NCI-H2029 (cell line): ENCODE measurements around the gene RGL1.
"Not testable (repeated sequence)": the region's sequence is repeated elsewhere in the genome, so short reads cannot be mapped to it uniquely, and the experiment has no call there.

Experiments used
- DNase-seq: peaks from one replicate; lab custom pipeline; 2025; lab: John Stamatoyannopoulos, UW

The RGL1 gene

DNA sequence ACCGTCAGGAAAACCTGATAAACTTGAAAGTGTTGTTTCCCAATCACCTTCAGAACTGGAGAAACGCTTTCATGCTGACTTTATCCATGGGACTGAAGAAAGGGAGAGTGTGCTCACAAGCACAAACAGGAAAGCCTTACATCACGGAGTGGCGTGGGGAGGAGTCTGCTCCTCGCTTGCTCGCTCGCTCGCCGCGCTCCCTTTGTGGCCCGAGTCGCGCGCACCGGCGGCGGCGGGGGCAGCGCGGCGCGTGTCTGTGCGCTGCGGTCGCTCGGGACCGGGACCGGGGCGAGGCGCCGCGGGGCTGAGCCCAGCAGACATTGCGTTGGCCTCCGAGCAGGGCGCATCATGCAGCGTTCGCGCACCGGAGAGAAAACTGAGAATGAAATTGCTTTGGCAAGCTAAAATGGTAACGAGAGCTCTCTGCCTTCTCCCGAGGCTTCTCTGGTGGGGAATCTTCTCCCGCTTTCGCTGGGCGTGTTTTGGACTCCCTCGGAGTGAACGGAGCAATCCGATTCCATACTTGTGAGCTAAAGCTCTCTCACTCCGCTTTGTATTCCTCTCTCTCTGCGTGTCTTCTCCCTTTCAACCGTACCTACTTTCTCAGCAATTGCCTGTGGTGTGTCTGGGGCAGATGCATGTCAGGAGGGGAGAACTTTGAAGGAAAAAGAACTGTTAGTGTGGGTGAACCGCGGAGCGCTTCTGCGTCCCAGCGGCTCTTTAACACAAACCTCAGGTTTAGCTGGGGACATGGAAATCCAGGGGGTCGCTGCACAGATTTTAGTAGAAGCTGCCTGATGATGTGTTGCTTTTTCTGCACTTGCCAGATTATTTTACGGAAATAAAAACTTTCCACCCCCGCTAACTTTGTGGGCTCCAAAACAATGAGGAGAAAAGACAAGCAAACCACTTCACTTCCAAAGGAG lies at the start of gene RGL1:
RGL1 (plus strand) TSS at position 205 of the 926 bp plus-strand sequence; CDS start at position 383, 178 bp downstream.
- no peak for DNase-seq

DNA sequence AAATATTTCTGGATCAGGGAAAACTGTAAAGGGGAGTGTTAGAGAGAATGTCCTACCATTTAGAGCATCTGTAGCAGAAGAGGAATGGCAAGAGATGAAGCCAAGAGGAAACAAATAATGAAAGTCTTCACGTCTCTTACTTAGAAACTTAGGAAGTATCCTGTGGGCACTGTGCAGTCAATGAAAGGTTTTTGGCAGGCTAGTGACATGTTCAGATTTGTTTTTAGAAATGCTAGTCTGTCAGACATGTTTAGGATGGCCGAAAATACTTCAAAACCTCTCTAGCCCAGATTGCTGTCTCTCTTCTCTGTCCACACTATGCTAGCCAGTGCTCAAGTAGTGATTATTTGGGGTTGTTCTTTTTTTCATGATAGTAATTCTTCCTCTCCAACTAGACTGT lies 48.6 kb upstream of the RGL1 start:
- DNase-seq, result no peak

DNA sequence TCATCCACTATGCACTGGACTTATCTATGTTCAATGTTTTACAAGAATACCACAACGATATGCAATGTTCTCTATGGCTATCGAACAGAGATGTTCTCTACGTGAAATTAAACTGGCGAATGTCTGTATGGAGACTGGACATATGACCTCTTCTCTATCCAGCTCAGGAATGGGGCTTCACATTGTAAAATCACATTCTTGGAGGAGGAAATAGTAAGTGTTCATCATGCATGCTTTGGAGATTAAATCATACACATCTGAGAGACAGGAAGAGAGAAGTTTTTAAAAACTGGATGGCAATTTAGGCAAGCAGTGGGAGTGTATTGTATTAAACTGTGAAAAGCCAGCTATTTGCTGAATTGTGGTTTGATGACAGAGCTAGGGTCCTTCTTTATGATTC lies 47.9 kb upstream of the RGL1 start:
- DNase-seq, result no peak

DNA sequence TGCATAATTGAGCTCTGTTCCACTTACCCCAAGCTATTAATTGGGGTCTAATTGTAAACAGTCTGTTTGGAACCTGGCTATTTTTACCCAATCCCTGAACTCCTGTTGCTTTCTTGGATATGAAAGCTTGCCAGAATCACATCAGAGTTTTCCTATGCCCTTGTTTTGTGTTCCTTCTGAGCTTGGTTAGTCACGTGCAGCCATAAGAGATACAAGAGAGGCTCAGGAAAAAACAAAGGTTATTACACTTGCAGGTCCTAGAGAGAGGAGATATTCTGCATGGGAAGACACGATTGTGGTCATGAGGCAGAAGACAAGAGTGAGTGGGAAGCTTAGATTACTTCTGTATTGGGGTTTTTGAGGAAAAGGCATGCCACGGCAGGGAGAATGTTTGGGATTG lies 46.0 kb upstream of the RGL1 start:
- DNase-seq, result no peak

DNA sequence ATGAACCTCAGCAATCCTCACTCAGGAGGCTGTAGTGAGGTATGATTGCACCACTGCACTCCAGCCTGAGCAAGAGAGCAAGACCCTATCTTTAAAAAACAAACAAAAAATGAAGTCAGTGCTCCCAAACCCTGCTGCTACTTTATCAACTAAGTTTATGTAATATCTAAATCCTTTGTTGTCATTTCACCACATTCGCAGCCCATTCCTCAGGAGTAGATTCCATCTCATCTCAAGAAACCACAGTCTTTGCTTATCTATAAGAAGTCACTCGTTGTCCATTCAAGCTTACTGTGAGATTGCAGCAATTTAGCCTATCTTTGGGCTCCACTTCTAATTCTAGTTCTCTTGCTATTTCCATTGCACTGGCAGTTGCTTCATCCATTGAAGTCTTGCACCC lies 44.3 kb upstream of the RGL1 start:
- no peak for DNase-seq

DNA sequence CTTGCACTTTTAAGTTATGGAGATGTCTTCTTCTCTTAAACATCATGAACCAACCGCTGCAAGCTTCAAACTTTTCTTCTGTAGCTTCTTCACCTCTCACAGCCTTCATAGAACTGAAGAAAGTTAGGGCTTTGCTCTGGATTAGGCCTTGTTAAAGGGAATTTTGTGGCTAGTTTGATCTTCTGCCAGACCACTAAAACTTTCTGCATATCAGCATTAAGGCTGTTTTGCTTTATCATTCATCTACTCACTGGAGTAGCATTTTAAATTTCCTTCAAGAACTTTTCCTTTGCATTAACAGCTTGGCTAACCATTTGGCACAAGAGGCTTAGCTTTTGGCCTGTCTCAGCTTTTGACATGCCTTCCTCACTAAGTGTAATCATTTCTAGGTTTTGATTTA lies 43.0 kb upstream of the RGL1 start:
- no peak for DNase-seq

DNA sequence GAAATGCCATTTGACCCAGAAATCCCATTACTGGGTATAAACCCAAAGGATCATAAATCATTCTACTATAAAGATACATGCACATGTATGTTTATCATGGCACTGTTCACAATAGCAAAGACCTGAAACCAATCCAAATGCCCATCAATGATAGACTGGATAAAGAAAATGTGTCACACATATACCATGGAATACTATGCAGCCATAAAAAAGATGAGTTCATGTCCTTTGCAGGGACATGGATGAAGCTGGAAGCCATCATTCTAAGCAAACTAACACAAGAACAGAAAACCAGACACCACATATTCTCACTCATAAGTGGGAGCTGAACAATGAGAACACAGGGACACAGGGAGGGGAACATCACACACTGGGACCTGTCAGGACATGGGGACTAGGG lies 42.1 kb upstream of the RGL1 start:
- DNase-seq, result not testable (repeated sequence)

DNA sequence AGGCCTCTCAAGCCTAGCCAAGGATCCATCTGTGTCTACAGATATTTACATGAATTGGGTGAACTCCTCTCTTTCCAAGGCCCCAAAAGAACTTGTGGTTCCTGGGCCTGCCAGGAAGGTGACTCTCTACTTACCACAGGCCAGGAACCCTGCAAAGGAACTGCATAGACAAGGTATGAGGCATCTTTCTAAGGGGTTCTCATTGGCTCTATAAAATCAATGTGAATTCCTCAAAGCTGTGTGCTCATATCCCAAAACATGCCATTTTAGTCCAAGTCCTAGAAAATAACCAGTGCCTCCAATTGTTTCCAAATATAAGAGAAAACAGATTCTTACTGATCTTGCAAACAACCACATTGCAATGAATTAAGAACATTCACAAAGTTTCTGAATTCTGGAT lies 39.9 kb upstream of the RGL1 start:
- no peak for DNase-seq

DNA sequence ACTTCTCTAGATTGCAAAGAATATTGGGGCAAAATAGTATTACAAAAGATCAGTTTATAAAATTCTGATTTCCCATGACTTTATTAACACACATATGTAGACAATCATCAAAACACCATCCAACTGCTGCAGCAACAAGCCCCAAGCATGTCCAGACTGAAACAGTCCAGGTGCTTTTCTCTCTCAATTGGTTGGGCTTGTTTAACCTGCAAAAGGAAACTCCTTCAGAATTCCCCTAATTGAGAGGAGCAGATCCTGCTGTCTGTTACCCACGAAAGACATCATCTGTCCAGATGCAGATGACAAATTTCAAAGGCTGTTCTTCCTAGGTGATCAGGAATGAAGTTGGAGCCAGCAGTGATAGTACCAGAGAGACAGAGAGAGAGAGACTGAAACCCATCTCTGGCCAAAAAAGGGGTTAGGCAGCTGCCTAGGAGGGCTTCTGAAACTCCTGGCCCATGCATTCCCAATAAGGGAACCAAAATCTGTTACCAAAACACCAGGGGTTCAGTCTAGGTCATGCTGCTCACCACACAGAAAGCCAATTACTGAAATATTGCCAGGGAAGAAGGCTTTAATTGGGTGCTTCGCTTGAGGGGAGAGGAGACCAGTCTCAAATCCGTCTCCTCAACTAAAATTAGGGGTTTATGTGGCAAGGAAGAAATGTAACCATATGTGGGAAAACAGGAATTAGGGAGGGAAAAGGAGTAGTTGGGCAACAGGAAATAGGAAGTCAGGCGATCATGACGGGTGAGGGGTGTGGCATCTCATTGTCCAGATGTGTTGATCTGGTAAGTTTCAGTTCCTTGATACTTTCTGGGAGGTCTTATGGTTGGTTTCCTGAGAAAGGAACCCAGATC lies 34.7 kb upstream of the RGL1 start:
- DNase-seq, result no peak

DNA sequence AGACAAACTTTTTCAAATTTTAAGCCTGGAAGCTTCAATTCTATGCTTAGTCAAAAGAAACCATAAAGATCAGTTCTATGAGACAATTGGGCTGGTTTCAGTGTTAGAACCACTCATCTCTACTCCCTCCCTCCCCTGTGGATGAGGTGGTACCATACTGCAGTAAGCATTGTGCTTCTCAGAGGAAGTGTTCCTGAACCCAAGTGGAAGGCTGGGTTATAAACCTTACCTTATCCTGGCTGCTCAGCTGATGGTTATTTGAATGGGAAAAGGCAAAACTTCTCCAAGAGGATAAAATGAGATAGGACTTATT lies 34.1 kb upstream of the RGL1 start:
- no peak for DNase-seq

DNA sequence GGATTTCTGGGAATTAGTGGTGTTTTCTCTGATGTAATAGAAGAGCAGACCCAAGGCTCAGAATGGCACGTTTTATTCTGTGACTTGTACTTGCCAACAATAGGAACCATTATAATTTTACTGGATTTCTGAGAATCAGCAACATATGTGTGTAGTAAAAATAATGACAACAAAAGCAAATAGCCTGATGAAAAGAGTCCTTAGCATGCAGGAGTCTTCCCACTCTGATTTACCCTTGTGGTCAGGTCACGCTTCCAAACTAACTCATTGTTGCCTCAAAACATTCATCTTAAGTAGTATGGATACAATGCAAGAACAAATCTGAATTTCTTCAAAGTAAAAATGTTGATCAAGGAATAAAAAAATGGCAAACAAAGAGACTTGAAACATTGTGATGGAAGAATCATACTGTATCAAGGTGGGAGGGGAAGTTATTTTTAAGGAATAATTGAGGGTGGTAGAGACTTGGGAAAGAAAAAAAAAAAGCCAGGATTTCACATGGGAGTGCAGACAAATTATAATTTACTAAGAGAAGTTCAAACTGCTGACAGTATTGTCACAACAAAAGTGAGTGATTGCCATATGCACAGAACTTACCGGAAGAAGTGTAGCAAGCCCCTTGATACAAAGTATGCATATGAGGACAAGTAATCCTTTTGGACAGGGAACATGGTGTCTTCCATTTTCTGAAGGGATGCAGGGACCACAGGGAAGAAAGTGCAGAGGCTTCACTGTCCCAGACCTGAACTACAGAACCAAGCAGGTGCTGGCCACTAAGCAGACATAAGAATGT lies 31.2 kb upstream of the RGL1 start:
- DNase-seq, result no peak

DNA sequence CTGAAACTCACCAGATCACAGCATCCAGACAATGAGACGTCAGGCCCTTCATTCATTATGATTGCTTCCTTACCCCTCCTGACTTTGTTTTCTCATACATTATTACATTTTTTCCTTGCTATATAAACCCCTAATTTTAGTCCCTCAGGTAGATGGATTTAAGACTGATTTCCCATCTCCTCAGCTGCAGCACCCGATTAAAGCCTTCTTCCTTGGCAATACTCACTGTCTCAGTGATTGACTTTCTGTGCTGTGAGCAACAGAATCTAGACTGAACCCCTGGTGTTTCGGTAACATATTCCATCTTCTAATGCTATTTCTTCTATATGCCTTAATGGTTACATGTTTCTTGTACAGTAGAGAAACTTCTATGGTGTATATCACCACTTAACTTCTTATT lies 30.0 kb upstream of the RGL1 start:
- DNase-seq, result no peak

DNA sequence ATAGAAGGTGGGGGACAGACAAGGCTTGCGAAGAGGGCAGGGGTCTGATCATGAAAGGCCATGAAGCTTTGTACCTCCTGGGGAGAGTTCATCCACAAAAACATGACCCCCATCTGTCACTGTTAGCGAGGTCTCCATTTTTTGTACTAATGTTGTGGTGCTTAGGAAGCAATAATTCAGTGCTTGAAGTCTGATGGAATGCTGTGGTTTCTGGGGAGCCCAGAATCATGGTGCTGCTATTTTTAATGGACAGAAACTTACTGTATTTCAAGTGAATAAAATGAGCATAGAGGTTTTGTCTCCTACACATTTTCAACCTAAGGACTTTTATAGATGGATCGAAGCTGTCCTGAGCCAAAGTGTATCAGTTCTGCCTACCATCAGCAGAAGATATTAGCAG lies 28.2 kb upstream of the RGL1 start:
- DNase-seq, result no peak

DNA sequence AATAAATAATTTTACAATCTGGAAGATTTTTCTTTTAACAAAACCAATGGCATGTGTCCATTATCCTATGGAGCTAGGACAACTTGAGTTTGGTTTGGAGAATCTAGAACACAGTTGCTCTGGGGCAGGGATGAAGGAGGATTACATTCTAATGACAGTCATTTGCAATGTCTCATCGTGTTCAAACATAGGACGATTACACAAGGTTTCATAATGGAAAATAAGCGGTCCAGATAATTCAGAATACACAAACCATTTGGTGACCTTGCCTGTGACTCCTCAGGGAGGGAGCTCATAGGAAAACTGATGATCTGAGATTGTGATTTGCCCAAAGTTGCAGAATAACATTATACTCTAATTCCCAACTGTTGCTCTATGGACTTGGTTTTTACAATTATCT lies 27.6 kb upstream of the RGL1 start:
- DNase-seq, result no peak

DNA sequence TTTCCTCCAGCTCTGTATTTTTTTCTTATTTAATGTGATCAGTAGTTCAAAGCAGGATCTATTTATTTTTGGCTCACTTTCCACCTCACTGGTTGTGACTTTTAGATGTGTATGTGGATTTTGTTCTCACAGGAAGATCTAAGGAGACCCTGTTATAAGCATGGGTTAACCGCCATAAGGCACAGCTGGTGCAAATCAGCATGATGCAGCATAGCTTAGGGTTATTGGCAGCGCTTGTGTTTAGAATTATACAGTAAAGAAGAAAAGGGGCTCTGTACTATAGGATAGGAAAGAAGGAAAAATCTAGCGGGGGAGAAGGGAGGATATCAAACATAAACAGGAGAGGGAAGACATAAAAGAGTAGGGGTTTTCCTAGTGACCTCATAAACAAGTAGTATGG lies 26.9 kb upstream of the RGL1 start:
- no peak for DNase-seq

DNA sequence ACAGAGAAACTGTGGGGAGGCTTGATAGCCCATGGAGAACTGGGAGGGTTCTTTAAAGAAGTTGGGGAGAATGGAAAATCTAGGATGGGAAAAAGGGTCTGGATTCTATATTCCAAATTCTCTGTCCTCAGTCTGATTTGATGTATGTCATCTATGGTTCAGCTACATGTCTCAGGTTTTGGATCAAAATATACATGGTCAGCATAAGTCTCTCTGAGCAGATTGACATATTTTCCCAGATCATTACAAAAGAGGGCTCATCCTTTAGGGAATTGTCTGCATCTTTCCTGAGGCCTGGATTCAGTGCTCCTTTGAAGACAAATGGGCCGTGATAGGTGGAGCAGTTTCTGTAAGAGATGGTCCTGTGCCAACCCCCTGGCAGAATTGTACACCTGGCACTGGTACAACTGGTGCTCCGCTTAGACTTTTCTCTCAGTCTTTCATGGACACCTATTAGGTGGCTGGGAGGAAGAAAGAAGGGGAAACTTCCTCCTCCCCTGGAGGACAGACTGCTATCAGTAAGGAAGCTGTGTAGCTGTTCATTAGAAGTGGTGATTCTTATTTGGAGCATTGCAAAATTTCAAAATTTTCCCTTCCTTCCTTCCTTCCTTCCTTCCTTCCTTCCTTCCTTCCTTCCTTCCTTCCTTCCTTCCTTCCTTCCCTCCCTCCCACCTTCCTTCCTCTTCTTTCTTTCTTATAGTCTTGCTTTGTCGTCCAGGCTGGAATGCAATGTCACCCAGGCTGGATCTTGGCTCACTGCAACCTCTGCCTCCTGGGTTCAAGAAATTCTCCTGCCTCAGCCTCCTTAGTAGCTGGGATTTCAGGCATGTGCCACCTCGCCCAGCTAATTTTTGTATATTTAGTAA lies 26.1 kb upstream of the RGL1 start:
- DNase-seq, result no peak

DNA sequence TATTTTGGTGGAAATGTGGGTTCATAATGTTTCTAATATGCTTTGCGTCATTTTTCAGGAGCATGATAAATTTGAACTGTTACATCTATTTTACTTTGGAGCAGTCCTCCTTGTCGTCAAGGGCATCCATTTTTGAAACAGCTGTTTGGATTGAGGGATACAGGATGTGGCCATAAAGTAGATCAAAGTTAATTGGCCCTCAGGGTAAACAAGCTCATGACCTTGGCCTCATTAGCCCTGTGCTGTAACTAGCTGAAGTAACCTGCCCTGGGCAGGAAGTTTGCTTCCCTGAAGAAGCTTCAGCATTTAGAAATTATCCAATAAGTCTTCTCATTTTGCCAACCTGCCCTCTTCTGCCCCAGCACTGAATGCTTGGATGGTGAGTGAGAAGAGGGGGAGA lies 24.8 kb upstream of the RGL1 start:
- no peak for DNase-seq

DNA sequence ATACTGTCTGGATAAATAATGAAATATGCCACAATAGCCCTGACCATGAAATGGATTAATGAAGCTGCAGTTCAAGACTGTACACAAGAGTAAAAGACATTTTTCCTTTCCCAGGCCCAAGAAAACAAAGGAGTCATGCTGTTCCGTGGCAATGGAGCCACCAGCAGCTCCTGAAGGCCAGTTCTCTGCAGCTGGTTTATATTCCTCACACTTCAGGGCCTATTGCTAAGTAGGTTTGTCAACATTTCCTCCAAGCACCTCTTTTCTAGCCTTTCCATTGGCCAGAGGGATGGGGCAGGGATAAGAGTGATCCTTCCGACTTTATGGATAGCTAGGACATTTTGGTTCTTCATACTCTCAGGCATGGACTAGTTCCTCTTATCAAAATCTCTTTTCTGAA lies 24.2 kb upstream of the RGL1 start:
- DNase-seq, result no peak

DNA sequence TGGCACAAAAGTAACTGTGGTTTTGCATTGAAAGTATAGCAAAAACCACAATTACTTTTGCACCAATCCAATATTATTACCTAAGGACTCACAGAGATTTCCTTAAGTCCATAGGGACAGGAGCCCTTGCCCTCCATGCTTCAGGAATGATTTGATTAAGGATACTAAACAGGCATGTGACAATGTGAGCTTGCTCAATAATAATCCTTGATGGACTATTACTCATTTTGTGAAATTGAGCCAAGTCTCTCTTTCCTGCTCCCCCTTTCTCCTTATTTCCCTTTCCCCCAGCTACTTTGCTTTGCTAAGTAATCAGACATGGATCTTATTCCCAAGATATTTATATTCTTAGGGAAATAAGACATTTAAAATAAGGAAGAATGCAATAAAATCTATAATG lies 21.6 kb upstream of the RGL1 start:
- no peak for DNase-seq

DNA sequence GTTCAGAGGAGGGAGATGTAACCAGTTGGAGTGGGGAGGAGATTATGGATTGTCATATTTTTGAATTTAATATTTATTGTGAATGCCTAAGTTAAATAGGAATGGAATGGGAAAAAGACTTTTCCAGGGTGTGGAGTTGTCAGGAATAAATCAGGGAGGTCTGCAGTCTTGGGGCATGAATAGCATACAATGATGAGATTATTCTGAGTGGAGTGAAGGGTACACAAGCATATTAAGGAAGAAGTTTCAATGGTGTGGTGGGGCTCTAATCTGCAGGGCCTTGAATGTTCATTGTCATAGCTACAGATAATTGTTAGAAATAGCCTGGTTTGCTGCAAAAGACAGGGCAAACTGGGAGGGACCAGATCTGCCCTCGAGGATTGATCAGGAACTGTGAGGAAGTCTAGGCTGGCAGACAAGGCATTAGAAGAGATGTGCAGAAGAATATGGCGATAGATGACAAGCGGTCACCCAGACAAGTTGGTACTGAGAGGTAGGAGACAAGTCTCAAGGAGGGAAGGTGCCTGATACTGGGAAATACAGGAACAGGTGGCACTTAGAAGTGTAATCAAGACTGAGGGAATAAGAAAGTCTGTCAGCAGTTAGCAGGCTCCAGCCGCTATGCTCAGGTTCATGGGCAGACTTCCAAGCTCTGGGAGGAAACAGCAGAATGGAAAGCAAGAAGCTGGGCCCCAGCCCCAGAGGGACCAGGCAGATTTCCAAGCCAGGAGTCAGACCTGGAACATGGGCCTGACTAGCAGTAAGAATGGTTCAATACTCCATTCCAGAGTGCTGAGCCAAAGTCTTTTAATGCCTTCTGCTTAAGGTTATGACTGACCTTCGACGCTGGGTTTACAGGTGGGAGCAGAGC lies 20.9 kb upstream of the RGL1 start:
- no peak for DNase-seq

DNA sequence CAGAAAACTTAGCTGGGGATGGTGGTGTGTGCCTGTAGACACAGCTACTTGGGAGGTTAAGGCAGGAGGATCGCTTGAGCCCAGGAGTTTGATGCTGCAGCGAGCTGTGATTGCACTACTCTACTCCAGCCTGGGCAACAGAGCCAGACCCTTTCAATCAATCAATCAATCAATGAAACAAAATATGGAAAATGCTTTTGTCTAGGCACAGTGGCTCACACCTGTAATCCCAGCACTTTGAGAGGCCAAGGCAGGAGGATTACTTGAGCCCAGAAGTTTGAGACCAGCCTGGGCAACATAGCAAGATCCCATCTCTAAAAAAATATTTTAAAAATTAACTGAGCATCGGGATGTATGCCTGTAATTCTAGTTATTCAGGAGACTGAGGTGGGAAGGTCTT lies 19.0 kb upstream of the RGL1 start:
- DNase-seq, result not testable (repeated sequence)
